ENCODE data around the gene ANXA11. TPM values are rescaled to one million over a fixed set of nuclear protein-coding genes. Genes with fewer than 3 reads are reported as not detected.

ANXA11 gene
- total RNA-seq, 1 experiment from 2014 or later = 36.2 TPM

GRCh38 chr10:80187060-80187459 is 18.3 kb downstream of the ANXA11 start:
- H3K27me3 ChIP-seq = no peaks in the 10 kb centered on the region
- H3K9me3 ChIP-seq (replicated peaks) = no peaks in the 10 kb centered on the region
- no peaks in the 10 kb centered on the region for H3K4me1 ChIP-seq
- no peak overlapping the region for H3K27ac ChIP-seq
- no peak for DNase-seq
- no peak overlapping the region for H3K4me3 ChIP-seq
- no peaks in the 10 kb centered on the region for H3K36me3 ChIP-seq

GRCh38 chr10:80186364-80187012 is 18.8 kb downstream of the ANXA11 start:
- Histone ChIP-seq H3K27me3 (no peaks in the 10 kb centered on the region), H3K9me3 (replicated peaks) (no peaks in the 10 kb centered on the region), H3K4me3 (no peak overlapping the region), H3K27ac (no peak overlapping the region), H3K4me1 (no peaks in the 10 kb centered on the region), H3K36me3 (no peaks in the 10 kb centered on the region)
- no peak for DNase-seq

- Histone ChIP-seq H3K36me3 (no peaks in the 10 kb centered on the region; the same call in 1 of the 2 replicates), H3K4me1 (no peaks in the 10 kb centered on the region), H3K27me3 (no peaks in the 10 kb centered on the region), H3K27ac (no peak overlapping the region), H3K4me3 (no peak overlapping the region), H3K9me3 (replicated peaks) (no peaks in the 10 kb centered on the region)
- DNase-seq = no peak
Observed at GRCh38 chr10:80185578-80186299, 19.6 kb downstream of the ANXA11 start.

GRCh38 chr10:80184291-80184690 is 21.0 kb downstream of the ANXA11 start:
- H3K4me1 ChIP-seq = no peaks in the 10 kb centered on the region

GRCh38 chr10:80183436-80183835 is 21.9 kb downstream of the ANXA11 start:
- Histone ChIP-seq H3K27me3 (no peaks in the 10 kb centered on the region), H3K4me3 (no peak overlapping the region), H3K36me3 (no peaks in the 10 kb centered on the region; the same call in 1 of the 2 replicates), H3K4me1 (no peaks in the 10 kb centered on the region), H3K9me3 (replicated peaks) (no peaks in the 10 kb centered on the region), H3K27ac (no peak overlapping the region)
- DNase-seq = no peak

More at GRCh38 chr10:80184291-80184690, 21.0 kb downstream of the ANXA11 start:
- Histone ChIP-seq H3K27me3 (no peaks in the 10 kb centered on the region), H3K9me3 (replicated peaks) (no peaks in the 10 kb centered on the region), H3K36me3 (no peaks in the 10 kb centered on the region; the same call in 1 of the 2 replicates), H3K27ac (no peak overlapping the region), H3K4me3 (no peak overlapping the region)
- DNase-seq = no peak

- Histone ChIP-seq H3K36me3 (no peaks in the 10 kb centered on the region; the same call in 1 of the 2 replicates), H3K27ac (no peak overlapping the region), H3K27me3 (no peaks in the 10 kb centered on the region), H3K4me3 (no peak overlapping the region), H3K4me1 (no peaks in the 10 kb centered on the region), H3K9me3 (replicated peaks) (no peaks in the 10 kb centered on the region)
- no peak for DNase-seq
Observed at GRCh38 chr10:80182986-80183385, 22.4 kb downstream of the ANXA11 start.

GRCh38 chr10:80177781-80178636 is 27.3 kb downstream of the ANXA11 start:
- DNase-seq = no peak
- Histone ChIP-seq H3K36me3 (no peaks in the 10 kb centered on the region; the same call in 1 of the 2 replicates), H3K4me1 (no peaks in the 10 kb centered on the region), H3K4me3 (no peak overlapping the region), H3K27me3 (no peaks in the 10 kb centered on the region), H3K27ac (no peak overlapping the region), H3K9me3 (replicated peaks) (no peaks in the 10 kb centered on the region)

- Histone ChIP-seq H3K4me3 (no peak overlapping the region), H3K27me3 (no peaks in the 10 kb centered on the region), H3K4me1 (no peaks in the 10 kb centered on the region), H3K9me3 (replicated peaks) (no peaks in the 10 kb centered on the region), H3K27ac (no peak overlapping the region), H3K36me3 (no peaks in the 10 kb centered on the region; the same call in 1 of the 2 replicates)
- no peak for DNase-seq
Observed at GRCh38 chr10:80176526-80176925, 28.8 kb downstream of the ANXA11 start.

GRCh38 chr10:80174641-80175395 is 30.5 kb downstream of the ANXA11 start:
- no peaks in the 10 kb centered on the region for H3K4me1 ChIP-seq
- DNase-seq = no peak
- H3K4me3 ChIP-seq = no peak overlapping the region
- H3K9me3 ChIP-seq (replicated peaks) = no peaks in the 10 kb centered on the region
- no peaks in the 10 kb centered on the region for H3K27me3 ChIP-seq
- no peak overlapping the region for H3K27ac ChIP-seq
- no peaks in the 10 kb centered on the region for H3K36me3 ChIP-seq

GRCh38 chr10:80173466-80173865 is 31.9 kb downstream of the ANXA11 start:
- Histone ChIP-seq H3K27ac (no peak overlapping the region), H3K4me3 (no peak overlapping the region)
- no peak for DNase-seq

GRCh38 chr10:80172896-80173295 is 32.4 kb downstream of the ANXA11 start:
- Histone ChIP-seq H3K36me3 (no peaks in the 10 kb centered on the region), H3K9me3 (replicated peaks) (no peaks in the 10 kb centered on the region), H3K27me3 (no peaks in the 10 kb centered on the region), H3K27ac (no peak overlapping the region), H3K4me1 (peaks cover 11% of the 10 kb centered on the region), H3K4me3 (no peak overlapping the region)
- no peak for DNase-seq

More at GRCh38 chr10:80173466-80173865, 31.9 kb downstream of the ANXA11 start:
- Histone ChIP-seq H3K9me3 (replicated peaks) (no peaks in the 10 kb centered on the region), H3K4me1 (peaks cover 5% of the 10 kb centered on the region), H3K36me3 (no peaks in the 10 kb centered on the region), H3K27me3 (no peaks in the 10 kb centered on the region)

- H3K27me3 ChIP-seq = no peaks in the 10 kb centered on the region
- peaks cover 17% of the 10 kb centered on the region for H3K4me1 ChIP-seq
- H3K27ac ChIP-seq = no peak overlapping the region
- no peaks in the 10 kb centered on the region for H3K36me3 ChIP-seq
- H3K4me3 ChIP-seq = no peak overlapping the region
- DNase-seq = no peak
- no peaks in the 10 kb centered on the region for H3K9me3 ChIP-seq (replicated peaks)
Observed at GRCh38 chr10:80171248-80171660, 34.1 kb downstream of the ANXA11 start.

- Histone ChIP-seq H3K36me3 (no peaks in the 10 kb centered on the region), H3K9me3 (replicated peaks) (no peaks in the 10 kb centered on the region), H3K4me1 (peaks cover 18% of the 10 kb centered on the region)
Observed at GRCh38 chr10:80170641-80171040, 34.7 kb downstream of the ANXA11 start.

GRCh38 chr10:80170026-80170425 is 35.3 kb downstream of the ANXA11 start:
- no peak overlapping the region for H3K27ac ChIP-seq
- DNase-seq = no peak
- H3K36me3 ChIP-seq = no peaks in the 10 kb centered on the region

More at GRCh38 chr10:80170641-80171040, 34.7 kb downstream of the ANXA11 start:
- no peak for DNase-seq
- H3K4me3 ChIP-seq = no peak overlapping the region
- no peaks in the 10 kb centered on the region for H3K27me3 ChIP-seq
- H3K27ac ChIP-seq = no peak overlapping the region

More at GRCh38 chr10:80170026-80170425, 35.3 kb downstream of the ANXA11 start:
- H3K9me3 ChIP-seq (replicated peaks) = no peaks in the 10 kb centered on the region
- peaks cover 24% of the 10 kb centered on the region for H3K4me1 ChIP-seq
- no peaks in the 10 kb centered on the region for H3K27me3 ChIP-seq
- no peak overlapping the region for H3K4me3 ChIP-seq
